HG02763 (cell line): ENCODE data around the gene PIK3CB.

Experiments
- ATAC-seq: cut with Tn5 transposase; IDR thresholded peaks from one replicate; pipeline ENCODE4 v1.9.1; 2021; ENCODE audit warnings: mild to moderate bottlenecking, moderate library complexity; ENCODE audit not compliant: unreplicated experiment

PIK3CB gene

DNA sequence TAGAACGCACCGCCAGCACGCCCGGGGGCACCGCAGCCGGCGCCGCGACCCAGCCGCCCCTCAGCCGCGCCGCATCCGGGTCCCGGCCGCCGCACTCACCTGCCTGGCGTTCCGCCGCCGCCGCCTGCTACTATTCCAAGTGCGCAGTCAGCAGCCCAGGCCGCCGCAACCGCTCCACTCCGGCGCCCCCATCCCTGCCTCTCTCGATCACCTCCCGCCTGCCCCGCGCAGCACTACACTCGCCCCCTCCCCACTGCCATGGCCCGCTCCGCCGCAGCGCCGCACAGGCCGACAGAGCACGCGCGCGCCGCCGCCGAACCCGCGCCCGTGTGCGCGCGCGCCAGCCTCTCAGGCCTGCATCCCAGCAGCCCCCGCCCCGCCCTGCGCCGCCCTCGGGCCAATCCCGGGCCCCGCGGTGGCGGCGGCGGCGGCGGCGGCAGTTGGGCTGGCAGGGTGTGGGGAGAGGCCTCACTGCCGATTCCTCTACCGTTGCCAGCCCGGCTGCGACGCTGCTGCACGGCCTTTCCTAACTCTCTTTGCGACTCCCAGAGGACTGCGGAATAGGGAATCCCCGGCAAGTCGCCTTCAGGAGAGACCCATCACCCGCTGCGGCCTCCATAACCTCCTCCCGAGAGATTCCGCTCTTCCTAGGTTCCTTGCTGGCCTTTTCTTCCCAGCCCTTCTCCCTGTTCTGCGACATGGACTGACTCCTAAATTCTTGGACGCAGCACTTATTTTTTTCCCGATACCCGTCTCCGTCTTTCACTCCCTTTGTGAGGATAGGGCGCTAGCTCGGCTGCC, at the start of gene PIK3CB:
Gene PIK3CB (minus strand): TSS at position 333 of the 801 bp plus-strand sequence. CDS start 75,585 bp downstream, outside the sequence.
- ATAC-seq, result peak; percentile 95

DNA sequence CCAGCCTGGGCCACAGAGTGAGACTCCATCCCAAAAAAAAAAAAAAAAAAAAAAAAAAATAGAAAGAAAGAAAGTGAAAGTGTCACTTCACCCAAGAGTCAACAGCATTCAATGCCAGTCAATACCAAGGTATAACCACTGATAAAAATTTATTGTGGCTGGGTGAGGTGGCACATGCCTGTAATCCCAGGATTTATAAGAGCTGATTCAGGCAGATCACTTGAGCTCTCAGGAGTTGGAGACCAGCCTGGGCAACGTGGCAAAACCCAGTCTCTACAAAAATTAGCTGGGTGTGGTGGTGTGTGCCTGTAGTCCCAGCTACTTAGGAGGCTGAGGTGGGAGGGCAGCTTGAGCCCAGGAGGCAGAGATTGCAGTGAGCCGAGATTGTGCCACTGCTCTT, 46.5 kb upstream of the PIK3CB start:
- no peak for ATAC-seq

GRCh38 chr3:138879541-138880380, 45.0 kb upstream of the PIK3CB start:
- ATAC-seq, result no peak

DNA sequence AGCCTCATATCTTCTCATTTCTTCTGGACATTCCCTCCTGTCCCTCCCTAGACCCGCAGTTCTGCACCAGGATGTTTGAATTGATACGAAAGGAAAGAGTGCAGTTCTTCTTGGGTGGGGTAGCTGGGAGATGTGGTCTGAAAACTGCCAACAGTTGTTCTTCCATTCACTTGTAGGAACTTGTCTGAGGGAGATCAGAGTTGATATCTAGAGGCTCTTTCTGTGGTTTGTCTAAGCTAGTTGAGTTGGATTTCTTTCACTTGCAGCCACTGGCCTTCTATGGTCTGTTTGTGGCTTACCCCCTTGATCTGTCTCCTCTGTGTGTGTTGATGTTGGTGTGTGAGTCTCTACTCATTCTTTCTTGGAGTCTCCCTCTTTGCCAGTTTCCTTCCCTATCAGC, 42.5 kb upstream of the PIK3CB start:
- no peak for ATAC-seq

- no peak for ATAC-seq
These were observed 41.3 kb upstream of the PIK3CB start for GRCh38 chr3:138875754-138876664.

- ATAC-seq, result no peak
These were observed 40.5 kb upstream of the PIK3CB start for GRCh38 chr3:138875096-138875753.

DNA sequence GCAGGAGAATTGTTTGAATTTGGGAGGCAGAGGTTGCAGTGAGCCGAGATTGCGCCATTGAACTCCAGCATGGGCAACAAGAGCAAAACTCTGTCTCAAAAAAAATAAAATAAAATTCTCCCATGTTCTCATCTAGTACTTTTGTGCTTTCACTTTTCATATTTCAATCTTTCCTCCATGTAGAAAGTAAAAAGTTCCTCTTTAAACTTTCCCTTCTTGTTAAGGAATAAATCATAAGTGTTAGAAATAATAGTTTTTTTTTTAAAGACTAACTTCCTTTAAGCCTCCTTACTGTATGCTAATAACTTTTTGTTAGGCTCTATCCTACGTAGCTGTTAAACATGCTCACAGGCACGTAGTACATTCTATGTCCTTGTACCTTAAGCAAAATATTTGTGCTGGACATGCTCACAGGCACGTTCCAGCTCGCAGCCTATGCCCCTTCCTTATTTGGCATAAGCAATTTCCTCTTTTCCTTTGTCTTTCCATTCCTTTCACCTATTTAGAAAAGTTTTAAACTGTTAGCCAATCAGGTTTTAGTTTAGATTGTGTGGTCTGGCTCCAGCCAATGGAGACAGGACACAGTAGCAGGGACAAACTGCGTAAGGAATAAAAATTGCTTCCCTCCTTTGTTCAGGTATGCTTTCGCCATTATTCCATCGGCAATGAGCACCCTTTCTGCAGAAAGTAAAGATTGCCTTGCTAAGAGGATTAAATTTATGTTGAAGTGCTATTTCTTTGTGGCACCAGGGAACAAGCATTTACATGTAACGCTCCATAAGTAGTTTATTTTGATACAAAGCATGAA, 38.9 kb upstream of the PIK3CB start:
- ATAC-seq, result no peak

DNA sequence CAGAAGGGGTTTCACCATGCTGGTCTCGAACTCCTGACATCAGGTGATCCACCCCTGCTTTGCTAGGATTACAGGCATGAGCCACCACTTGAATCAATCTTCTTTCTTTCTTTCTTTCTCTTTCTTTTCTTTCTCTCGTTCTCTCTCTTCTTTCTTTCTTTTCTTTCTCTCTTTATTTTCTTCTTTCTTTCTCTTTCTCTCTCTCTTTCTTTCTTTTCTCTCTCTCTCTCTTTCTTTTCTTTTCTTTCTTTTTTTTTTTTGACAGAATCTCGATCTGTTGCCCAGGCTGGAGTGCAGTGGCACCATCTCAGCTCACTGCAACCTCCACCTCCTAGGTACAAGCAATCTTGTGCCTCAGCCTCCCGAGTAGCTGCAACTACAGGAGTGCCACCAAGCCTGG, 37.9 kb upstream of the PIK3CB start:
- no peak for ATAC-seq

DNA sequence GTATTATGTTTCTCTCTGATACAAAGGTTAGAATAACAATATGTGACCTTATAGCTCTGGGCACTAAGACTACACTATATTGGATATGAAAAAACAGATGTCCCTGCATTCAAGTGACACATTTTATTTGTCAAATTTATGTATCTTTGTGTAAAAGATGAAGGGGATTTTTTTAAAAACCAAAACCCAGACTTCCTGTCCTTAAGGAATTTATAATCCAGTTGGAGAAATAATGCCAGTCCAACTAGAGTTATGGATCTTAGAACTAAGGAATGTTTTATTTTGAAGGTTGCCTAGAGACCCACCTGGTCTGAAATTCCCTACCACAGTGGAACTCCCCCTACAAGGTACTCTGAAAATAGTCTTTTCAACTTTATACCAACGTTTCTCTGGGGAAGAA, 33.3 kb upstream of the PIK3CB start:
- no peak for ATAC-seq

DNA sequence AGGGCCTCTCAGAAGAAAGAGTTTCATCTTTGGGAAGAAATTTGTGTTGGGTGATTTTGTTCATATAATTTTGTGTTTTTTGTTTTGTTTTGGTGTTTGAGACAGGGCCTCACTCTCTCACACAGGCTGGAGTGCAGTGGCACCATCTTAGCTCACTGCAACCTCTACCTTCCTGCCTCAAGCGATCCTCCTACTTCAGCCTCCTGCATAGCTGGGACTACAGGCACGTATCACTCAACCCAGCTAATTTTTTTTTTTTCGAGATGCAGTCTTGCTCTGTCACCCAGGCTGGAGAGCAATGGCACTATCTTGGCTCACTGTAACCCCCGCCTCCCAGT, 29.0 kb upstream of the PIK3CB start:
- ATAC-seq, result no peak

- no peak for ATAC-seq
These were observed 28.4 kb upstream of the PIK3CB start for GRCh38 chr3:138862924-138863775.

GRCh38 chr3:138862531-138862923, 27.8 kb upstream of the PIK3CB start:
- no peak for ATAC-seq

DNA sequence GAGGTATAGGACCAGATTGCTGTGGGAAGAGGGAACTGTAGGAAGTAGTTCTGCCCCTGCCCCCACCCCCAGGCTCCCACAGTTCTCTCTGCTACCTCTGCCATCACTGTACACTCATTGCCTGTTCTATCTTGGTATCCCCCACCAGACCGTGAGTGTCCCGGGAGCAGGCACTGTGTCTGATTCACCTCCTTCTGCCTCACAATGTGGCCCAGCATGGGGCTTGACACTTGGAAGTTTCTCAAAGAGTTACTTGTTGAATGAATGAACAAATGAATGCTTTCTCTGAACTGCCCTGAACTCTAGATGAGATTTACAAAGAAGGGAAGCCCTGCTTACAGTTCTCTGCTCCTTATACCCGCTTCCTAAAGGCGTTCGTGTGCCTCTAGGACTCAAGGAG, 27.1 kb upstream of the PIK3CB start:
- ATAC-seq, result no peak

DNA sequence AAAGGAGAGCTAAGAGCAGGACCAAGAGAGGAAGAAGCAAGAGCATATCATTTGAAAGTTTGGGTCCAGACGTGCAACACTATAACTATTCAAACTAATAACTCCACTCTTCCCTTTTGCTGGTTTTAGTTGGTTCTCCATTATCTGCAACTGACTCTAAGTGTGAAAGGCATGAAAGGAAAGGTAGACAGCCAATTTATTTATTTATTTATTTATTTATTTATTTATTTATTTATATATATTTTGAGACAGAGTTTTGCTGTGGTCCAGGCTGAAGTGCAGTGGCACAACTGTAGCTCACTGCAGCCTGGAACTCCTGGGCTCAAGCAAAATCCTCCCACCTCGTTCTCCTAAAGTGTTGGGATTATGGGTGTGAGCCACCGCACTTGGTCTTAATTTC, 22.1 kb upstream of the PIK3CB start:
- ATAC-seq, result no peak

- no peak for ATAC-seq
These were observed 20.2 kb upstream of the PIK3CB start for GRCh38 chr3:138854940-138855339.

GRCh38 chr3:138854204-138854603, 19.5 kb upstream of the PIK3CB start:
- ATAC-seq, result no peak

- ATAC-seq, result no peak
These were observed 15.4 kb upstream of the PIK3CB start for GRCh38 chr3:138850151-138850550.

GRCh38 chr3:138849222-138849940, 14.7 kb upstream of the PIK3CB start:
- no peak for ATAC-seq
